22Rv1 (cell line): Measurements from ENCODE around the gene CNTN4.

Source experiments
- CTCF ChIP-seq: fragments of 450-650 bp; IDR thresholded peaks from 2 replicates; pipeline ENCODE4 v1.5.1; 2017; ENCODE audit warnings: mild to moderate bottlenecking
- ZFX ChIP-seq: fragments of 450-650 bp; IDR thresholded peaks from 2 replicates; pipeline ENCODE4 v1.6.1; 2017; ENCODE audit warnings: antibody characterized with exemption, borderline replicate concordance

DNA sequence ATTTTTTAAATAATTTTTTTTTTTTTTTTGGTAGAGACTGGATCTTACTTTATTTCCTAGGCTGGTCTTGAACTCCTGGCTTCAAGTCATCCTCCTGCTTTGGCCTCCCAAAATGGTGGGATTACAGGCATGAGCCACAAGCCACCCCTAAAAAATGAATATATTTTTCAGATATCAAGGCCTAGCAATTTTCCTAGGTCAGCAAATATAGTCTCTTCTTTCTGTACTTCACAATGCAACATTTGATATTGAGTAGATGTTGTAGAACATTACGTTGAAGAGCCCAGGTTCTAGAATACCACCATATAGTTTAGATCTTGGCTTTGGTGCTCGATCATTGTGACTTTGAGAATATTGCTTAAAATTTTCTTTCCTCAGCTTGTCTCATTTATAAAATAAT is 437.9 kb downstream of the CNTN4 start:
- TF ChIP-seq CTCF (no peak), ZFX (no peak)
